GM03348 (cell line): Measurements from ENCODE around the gene GAL3ST3.
"Not testable (repeated sequence)": the region's sequence is repeated elsewhere in the genome, so short reads cannot be mapped to it uniquely, and the experiment has no call there.

Experiments
- DNase-seq: peaks from one replicate; pipeline ENCODE4 v3.0.0; 2012; ENCODE audit warnings: low spot score

Gene GAL3ST3, protein sequence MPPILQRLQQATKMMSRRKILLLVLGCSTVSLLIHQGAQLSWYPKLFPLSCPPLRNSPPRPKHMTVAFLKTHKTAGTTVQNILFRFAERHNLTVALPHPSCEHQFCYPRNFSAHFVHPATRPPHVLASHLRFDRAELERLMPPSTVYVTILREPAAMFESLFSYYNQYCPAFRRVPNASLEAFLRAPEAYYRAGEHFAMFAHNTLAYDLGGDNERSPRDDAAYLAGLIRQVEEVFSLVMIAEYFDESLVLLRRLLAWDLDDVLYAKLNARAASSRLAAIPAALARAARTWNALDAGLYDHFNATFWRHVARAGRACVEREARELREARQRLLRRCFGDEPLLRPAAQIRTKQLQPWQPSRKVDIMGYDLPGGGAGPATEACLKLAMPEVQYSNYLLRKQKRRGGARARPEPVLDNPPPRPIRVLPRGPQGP

DNA sequence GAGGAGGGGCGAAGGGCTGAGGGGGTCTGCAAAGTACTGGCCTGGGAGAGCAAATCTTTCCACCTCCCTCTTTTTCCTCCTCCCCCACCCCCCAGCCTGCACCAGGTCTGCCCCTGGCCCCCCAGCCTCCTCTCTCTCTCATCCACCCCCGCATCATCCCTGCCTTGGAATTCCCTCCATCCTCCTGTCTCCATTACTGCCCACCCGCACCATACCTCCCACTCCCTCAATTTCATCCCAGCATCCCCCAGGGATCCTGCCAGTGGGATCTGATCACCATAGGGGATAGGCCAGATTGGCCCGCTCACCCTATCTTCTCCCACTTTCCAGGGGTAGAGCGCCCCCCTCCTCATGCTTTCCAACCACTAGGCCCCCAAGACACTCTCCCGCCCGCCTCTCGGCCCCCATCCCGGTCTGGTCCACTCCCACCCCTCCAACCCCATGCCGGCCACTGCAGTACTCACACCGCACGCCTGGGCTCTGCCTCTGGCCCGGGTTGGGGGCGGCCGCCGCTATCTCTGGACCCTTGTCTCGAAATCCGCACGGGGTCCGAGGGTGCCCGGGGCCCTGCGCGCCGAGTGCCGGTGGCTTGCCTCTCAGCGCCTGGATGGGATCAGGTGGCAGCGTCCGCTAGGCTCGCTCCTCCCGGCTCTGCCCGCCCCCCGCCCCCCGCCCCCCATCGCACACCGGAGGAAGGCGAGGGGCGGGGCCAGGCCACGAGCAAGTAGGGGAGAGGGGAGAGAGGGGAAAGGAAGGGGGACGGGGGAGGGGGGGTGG, at the start of gene GAL3ST3:
TSS of gene GAL3ST3 (minus strand) at position 615 of the 777 bp plus-strand sequence. CDS start 3,746 bp downstream, outside the sequence.
- no peak for DNase-seq

GRCh38 chr11:66092125-66092524, 43.2 kb upstream of the GAL3ST3 start:
- DNase-seq: not testable (repeated sequence)

- DNase-seq: no peak
These were observed 41.3 kb upstream of the GAL3ST3 start for GRCh38 chr11:66090288-66090687.

DNA sequence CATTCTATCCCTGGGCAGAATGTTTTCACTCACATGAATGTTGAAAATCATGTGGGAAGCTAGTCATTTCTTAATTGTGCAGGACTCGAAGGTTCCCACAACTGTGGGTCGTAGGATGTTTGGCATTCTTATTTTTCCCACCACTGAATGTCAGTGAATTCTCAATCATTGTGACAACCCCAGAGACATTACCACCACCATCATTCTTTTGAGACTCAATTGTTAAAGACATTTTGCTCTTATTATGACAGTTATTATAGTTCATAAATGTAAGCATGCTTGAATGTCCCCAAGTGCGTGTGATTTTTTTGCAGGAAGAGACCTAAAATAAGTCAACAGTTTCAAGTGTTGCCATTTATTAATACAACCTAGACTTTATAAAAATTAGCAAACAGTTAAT, 40.1 kb upstream of the GAL3ST3 start:
- no peak for DNase-seq

GRCh38 chr11:66087148-66087908, 38.4 kb upstream of the GAL3ST3 start:
- DNase-seq: no peak

- no peak for DNase-seq
These were observed 36.0 kb upstream of the GAL3ST3 start for GRCh38 chr11:66084821-66085475.

- DNase-seq: no peak
These were observed 34.8 kb upstream of the GAL3ST3 start for GRCh38 chr11:66083767-66084166.

- no peak for DNase-seq
These were observed 34.2 kb upstream of the GAL3ST3 start for GRCh38 chr11:66082946-66083698.

- peak; percentile 27 for DNase-seq
These were observed 32.5 kb upstream of the GAL3ST3 start for GRCh38 chr11:66081505-66081904.

- peak; percentile 87 for DNase-seq
These were observed 31.3 kb upstream of the GAL3ST3 start for GRCh38 chr11:66080055-66080817.

DNA sequence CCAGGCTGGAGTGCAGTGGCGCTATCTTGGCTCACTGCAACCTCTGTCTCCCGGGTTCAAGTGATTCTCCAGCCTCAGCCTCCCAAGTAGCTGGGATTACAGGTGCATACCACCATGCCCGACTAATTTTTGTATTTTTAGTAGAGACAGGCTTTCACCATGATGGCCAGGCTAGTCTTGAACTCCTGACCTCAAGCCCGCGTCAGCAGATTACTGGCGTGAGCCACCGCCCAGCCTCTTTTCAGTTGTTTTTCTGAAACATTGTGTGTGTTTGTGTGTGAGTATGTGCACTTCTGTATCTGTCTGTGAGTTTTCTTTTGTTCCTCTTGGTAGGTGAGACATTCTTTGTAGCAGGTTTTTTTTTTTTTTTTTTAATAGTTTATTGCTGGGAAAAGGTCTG, 30.0 kb upstream of the GAL3ST3 start:
- not testable (repeated sequence) for DNase-seq

GRCh38 chr11:66077927-66078326, 29.0 kb upstream of the GAL3ST3 start:
- no peak for DNase-seq

- no peak for DNase-seq
These were observed 27.6 kb upstream of the GAL3ST3 start for GRCh38 chr11:66076561-66076960.

DNA sequence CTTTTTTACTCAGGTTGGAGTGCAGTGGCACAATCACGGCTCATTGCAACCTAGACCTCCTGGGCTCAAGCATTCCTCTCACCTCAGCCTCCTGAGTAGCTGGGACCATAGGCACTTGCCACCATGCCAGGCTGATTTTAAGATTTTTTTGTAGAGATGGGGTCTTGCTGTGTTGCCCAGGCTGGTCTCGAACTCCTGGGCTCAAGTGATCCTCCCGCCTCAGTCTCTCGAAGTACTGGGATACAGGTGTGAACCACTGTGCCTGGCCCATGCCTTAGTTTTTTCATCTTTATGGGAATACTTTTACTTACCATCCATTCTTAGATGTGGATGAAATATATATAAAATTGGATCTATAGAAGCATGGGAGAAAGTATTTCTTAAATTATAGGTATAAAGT, 26.3 kb upstream of the GAL3ST3 start:
- no peak for DNase-seq

DNA sequence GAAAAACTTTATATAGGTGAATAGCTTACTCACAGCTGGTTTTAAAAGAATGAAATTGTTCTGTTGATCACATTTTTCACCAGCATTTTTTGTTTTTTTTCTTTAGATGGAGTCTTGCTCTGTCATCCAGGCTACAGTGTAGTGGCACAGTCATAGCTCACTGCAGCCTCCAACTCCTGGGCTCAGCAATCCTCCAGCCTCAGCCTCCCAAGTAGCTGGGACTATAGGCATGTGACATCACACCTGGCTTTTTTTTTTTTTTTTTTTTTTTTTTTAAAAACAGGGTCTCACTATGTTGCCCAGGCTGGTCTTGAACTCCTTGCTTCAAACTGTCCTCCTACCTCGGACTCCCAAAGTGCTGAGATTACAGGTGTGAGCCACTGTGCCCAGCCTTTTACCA, 24.7 kb upstream of the GAL3ST3 start:
- no peak for DNase-seq

DNA sequence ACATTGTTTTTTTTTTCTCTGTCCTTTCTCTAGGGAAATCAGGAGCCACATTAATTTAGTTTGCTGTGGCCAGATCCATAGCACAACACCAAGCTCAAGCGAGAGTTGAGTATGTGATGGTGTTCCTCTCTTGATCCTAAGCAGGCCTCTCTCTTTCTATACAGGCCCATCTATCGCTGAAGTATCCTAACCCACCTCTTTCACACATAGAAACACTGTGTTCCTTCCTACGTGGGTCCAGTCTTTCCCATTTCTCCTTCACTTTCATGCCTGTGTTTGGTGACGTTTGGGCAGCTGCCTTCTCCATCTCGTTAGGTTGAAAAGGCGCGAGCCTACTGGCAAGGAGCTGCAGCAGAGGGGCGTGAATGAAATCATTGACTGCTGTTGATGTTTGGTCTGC, 23.6 kb upstream of the GAL3ST3 start:
- no peak for DNase-seq

GRCh38 chr11:66072081-66072480, 23.1 kb upstream of the GAL3ST3 start:
- no peak for DNase-seq

DNA sequence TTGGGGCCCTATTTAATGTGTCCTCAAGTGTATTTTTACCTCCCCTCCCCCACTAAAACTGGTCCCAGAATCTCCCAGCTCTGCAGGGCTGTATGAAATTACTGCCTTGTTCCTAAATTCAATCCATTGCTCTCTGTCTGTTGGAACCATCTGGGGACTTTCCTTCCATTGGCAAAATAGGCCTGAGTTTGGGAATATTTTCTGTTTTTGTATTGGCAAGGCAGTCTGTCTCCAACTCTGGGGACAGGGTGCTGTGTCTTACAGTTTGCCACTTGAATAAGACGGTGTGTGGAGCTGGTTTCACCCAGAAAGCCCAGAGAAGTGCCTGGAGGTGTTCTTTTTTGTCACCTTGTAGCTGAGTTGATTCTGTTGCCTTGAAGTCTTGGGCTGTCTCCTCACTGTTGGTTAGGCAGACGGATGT, 22.4 kb upstream of the GAL3ST3 start:
- DNase-seq: no peak

DNA sequence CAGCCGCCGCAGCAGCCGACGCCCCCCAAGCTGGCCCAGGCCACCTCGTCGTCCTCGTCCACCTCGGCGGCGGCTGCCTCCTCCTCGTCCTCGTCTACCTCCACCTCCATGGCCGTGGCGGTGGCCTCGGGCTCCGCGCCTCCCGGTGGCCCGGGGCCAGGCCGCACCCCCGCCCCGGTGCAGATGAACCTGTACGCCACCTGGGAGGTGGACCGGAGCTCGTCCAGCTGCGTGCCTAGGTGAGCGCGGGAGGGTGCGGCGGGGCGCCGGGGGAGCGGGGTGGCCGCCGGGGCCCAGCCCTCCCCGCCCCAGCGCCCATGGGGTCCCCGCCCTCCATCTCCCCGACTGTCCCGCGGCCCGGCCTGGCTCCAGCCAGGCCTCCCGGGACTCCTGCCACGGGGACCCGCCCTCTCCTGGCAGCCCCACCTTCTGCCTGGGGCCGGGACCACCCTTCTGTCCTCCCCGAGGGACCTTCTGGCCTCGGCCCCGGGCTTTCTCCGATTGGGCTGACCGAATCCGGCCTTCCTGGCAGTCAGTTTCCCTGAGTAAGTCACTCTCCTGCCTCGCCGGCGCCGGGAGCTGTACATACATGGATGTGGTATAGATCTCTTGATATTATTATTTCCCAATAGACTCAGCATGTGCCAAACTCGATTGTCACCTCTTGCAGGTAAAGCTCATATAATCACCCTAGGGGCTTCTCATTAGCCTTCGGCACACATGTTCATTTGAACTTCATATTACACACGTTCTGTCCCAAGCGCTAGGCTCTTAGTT, 21.8 kb upstream of the GAL3ST3 start:
- peak; percentile 75 for DNase-seq
